Stimulated activated CD4-positive, alpha-beta T cell treated with anti-CD3 and anti-CD28 coated beads, Interleukin-15, amount 100 ng/mL, for 1 hour (primary cell): ENCODE data around the gene PLEKHA7.
"Not testable (repeated sequence)": the region's sequence is repeated elsewhere in the genome, so short reads cannot be mapped to it uniquely, and the experiment has no call there.

Experiments used
- DNase-seq, 2 donors: peaks; one replicate each; pipeline ENCODE4 v3.0.0-alpha.2; 2020; ENCODE audit warnings: low read depth in 1 of 2, low spot score in 1 of 2

The PLEKHA7 gene

DNA sequence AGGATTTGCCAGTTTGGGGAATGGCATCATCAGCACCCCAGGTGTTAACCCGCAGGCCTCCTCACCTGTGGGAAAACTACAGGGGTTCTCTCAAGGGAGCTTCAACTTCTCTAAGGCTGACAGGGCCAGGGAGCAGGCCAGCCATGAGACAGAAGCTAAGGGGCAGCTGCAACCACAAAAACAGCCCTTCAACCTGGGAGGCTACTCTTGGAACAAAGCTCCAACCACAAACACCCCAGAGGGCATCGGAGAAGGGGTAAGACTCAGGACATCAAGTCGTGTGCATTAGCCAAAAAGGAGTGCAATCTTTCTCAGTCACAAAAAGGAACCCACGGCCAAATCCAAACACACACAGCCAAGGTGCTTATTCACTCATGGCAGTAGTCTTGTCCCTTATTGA, 103.0 kb downstream of the PLEKHA7 start:
- DNase-seq: no peak

- no peak for DNase-seq
Observed at GRCh38 chr11:16909359-16910035, 104.7 kb downstream of the PLEKHA7 start.

GRCh38 chr11:16905375-16905774, 108.8 kb downstream of the PLEKHA7 start:
- no peak for DNase-seq

DNA sequence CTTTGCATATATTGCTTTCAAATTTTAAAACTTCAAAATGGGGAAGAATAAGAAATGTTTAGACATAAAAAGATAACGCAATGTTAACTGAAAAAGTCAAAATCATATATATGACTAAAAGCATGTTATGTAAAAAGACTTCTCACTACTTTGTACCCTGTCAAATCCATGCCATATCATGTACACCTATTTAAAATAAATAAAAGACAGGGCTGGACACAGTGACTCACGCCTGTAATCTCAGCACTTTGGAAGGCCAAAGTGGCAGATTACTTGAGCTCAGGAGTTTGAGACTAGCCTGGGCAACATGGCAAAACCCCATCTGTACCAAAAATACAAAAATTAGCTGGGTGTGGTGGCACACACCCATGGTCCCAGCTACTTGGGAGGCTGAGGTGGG, 109.5 kb downstream of the PLEKHA7 start:
- not testable (repeated sequence) for DNase-seq

DNA sequence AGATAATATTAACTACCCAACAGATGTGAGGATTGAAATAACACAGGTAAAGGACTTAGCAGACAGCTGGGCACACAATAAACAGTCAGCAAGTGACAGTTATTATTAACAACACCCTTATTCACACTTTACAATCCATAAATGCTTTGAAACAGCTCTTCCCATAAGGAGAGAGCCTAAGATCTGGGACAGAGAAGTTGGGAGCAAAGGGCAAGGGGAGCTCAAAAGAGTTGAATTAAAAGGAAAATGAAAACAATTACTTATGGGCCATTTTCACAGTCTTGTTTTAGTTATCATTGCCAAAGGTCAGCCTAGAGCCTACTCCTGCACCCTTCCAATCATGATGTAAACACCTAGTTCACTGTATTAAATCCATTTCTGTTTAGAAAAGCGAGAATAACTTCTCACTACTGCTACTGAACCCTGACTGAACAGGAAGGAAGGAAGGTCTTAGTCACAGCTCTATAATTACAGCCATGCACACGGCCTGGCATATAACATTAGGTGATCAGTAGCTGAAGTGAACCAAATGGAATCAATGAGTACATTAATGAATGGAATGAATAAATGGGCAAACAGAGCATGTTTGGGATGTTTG, 111.3 kb downstream of the PLEKHA7 start:
- DNase-seq: no peak

DNA sequence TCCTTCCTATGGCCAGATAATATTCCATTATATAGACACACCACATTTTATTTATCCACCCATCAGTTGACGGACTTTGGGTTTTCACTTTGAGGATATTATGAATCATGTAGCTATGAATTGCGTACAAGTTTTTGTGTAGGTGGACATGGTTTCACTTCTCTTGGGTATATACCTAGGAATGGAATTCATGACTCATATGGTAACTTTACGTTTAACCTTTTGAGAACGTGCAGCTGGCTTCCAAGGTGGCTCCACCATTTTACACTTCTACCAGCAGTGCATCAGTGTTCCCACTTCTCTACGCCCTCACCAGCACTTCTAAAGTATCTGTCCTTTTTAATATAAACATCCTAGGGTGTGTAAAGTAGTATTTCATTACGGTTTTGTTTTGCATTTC, 112.0 kb downstream of the PLEKHA7 start:
- DNase-seq: no peak

DNA sequence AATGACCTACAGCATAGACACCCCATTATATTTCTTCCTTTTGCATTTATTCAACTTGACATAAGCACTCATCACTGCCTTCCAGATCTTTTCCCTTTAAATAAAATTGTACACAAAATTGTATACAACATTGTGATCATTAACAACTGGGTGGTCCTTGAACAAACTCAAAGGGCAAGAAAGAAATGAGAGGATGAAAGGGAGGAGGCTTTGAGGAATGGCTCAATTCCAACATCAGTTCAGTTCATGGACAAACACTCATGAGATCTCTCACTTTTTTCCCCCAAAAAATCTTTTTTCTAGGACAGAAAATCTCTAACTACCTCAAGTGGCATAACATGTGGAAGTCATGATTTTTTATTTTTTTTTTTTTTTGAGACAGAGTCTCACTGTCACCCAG, 113.7 kb downstream of the PLEKHA7 start:
- no peak for DNase-seq

GRCh38 chr11:16899708-16900303, 114.4 kb downstream of the PLEKHA7 start:
- DNase-seq: no peak

GRCh38 chr11:16898274-16898985, 115.8 kb downstream of the PLEKHA7 start:
- DNase-seq: no peak

GRCh38 chr11:16897470-16898061, 116.6 kb downstream of the PLEKHA7 start:
- DNase-seq: no peak

DNA sequence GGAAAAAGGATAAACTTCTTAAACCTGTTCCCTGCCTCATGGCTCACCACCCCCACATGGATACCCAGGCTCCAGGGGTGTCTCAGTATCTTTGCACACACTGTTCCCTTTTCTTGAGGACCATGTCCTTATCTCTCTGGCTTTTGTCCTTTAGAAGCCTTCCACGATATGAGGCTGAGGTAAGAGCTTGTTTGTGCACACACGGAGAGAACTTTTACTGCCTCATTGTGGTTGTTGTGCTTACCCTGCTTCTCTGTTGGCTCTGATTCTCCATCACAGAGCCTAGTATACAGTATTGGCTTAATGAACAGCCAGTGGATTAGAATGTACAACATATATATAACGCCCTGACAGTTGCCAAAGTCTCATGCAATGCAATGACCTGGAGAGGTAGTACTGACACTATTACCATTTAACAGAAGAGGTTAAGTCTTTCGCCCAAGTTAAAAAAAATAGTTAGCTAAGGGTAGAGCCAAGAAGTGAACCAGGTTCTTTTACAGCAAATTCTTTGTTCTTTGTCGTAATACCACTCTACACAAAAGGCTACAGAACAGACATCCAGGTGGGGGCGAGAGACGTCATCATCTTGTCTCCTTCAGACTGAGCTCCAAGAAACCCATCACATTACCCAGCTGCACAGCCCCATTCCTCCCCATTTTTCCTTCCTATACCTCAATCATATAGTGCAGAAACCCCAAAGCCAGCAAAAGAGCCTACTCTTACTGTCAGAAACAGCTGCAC, 117.3 kb downstream of the PLEKHA7 start:
- DNase-seq: no peak

DNA sequence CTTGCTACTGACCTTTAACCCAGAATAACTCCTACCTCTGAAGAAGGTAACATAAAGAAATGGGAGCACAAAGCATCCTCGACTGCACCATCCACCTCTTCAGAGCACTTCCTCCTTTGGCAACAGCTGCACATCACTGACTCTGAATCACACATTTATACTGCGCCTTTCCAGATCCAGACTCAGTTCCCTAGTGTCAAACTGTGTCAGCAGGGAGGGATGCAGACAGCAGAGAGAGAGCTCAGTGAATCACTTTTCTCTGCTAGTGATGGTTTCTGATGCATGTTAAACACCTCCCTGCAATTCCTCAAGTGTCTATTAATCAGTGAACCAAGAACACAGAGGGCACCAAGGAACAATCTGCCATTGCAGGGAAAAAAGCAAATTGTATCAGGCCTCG, 118.9 kb downstream of the PLEKHA7 start:
- DNase-seq: no peak

DNA sequence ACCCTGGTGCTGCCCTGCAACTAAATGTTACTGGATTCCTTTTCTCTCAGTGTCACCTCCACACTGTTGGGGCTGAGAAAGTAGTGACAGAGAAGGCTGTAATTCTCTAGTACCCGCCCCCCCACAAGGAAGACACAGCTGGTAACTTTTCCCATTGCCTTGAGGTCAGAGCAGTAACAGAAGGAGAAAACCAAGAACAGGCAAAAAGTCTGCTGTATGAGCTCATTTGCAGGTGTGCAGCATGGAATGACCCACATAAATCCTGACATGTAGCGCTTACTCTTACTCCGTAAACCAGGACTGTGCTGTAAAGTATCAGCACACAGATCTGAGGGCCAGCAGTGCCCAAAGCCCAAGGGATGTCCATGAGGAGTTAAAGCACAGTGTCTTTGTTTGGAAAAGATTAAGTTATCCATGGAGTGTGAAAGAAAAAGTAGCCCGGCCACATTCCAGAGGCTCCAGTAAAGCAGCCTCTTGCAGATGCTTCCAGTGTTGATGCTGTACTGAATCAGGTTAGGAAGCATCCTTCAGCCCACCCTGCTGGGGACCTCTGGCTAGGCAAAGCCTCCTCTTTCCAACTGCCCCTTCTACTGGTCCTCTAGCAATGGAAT, 120.7 kb downstream of the PLEKHA7 start:
- DNase-seq: no peak

GRCh38 chr11:16891964-16892363, 122.2 kb downstream of the PLEKHA7 start:
- DNase-seq: no peak

GRCh38 chr11:16891165-16891564, 123.0 kb downstream of the PLEKHA7 start:
- DNase-seq: no peak

DNA sequence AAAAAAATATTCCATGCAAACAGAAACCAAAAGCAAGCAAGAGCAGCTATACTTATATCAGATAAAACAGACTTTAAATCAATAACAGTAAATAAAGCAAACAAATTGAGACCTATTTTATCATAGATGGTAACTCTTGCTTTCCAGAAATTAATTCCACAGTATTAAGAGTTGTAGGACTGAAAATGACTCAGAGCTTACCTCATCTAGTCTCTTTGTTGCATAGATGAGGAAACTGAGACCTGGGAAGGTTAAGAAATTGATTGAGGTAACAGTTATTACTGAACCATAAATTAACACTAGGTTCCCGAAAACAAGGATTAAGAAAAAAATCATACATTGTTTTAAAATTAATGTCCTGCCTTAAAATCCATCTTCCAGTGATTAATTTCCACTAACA, 123.8 kb downstream of the PLEKHA7 start:
- no peak for DNase-seq

GRCh38 chr11:16889905-16890304, 124.3 kb downstream of the PLEKHA7 start:
- no peak for DNase-seq

DNA sequence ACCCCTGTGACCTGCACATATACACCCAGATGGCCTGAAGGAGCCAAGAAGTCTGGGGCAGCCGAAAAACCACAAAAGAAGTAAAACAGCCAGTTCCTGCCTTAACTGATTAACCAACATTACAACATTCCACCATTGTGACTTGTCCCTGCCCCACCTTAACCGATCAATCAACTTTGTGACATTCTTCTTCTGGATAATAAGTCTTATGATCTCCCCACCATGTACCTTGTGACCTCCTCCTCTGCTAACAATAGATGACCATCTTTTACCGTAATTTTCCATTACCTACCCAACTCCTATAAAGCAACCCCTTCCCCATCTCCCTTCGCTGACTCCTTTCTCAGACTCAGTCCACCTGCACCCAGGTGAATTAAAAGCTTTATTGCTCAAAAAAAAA, 125.2 kb downstream of the PLEKHA7 start:
- not testable (repeated sequence) for DNase-seq

GRCh38 chr11:16887887-16888286, 126.3 kb downstream of the PLEKHA7 start:
- not testable (repeated sequence) for DNase-seq

DNA sequence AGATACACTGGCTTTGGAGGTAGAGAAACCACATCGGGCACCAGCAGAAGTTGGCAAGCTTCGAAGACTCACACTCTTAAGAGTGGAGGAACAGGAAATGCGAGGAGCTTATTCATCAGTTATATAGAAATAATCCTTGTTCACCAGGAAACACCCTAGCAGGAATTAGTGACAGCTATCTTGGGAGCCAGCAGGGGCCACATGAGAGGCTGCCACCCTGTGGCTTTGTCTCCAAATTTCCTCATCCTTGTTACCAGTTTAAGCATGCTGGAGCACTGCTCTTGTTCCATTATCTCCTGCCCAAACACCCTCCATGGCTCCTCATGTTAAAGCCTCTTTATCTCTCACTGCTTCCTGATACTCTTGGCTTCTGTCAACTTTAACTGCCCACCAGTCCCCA, 131.0 kb downstream of the PLEKHA7 start:
- DNase-seq: no peak

DNA sequence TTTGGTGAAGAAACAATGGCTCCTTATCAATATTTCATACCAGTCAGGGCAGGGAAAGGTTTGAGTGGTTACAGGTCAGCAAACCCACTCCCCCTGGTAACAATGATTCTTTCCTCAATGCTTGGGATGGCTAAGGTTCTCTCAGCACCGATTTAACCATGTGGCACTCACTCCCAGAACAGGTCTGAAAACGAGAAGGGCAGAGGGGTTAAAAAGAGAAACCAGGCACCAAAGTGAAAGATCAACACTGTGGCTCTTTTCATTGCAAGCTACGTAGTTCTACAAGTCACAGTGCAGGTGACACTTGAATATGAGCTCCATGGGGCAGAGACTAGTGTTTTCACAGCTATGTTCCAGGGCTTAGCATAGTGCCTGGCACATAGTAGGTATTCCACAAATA, 132.4 kb downstream of the PLEKHA7 start:
- no peak for DNase-seq
